Fibroblast of lung (primary cell): ENCODE results near the gene NUMA1.

Experiments used
- EZH2 ChIP-seq: IDR thresholded peaks from 2 replicates; pipeline ENCODE4 v1.5.1; 2012; ENCODE audit warnings: low read length, control low read depth, mild to moderate bottlenecking; ENCODE audit errors: missing control alignments
- TF ChIP-seq, protein P1 (sequence below), 2 donors: IDR thresholded peaks in 1 of 2; conservative IDR thresholded peaks in 1 of 2; 1 replicate in 1 of 2; 2 replicates in 1 of 2; pipeline ENCODE4 v1.5.1; 2011 to 2012; ENCODE audit warnings: low read length in 2 of 2, control low read depth in 1 of 2, inconsistent platforms in 1 of 2, low read depth in 1 of 2, mild to moderate bottlenecking in 1 of 2

- TF ChIP-seq, protein P1, sequence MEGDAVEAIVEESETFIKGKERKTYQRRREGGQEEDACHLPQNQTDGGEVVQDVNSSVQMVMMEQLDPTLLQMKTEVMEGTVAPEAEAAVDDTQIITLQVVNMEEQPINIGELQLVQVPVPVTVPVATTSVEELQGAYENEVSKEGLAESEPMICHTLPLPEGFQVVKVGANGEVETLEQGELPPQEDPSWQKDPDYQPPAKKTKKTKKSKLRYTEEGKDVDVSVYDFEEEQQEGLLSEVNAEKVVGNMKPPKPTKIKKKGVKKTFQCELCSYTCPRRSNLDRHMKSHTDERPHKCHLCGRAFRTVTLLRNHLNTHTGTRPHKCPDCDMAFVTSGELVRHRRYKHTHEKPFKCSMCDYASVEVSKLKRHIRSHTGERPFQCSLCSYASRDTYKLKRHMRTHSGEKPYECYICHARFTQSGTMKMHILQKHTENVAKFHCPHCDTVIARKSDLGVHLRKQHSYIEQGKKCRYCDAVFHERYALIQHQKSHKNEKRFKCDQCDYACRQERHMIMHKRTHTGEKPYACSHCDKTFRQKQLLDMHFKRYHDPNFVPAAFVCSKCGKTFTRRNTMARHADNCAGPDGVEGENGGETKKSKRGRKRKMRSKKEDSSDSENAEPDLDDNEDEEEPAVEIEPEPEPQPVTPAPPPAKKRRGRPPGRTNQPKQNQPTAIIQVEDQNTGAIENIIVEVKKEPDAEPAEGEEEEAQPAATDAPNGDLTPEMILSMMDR (conservative IDR thresholded peaks at IDR 0.05 in 1 of 2, IDR thresholded peaks at IDR 0.05 in 1 of 2; ENCODE audit: low read depth in 1 of 2, low read length in 2 of 2): no peak
- no peak for TF ChIP-seq EZH2
Measured at GRCh38 chr11:72067676-72068075, 12.7 kb downstream of the NUMA1 start.
